Endothelial cell of umbilical vein (primary cell): Measurements from ENCODE around the gene CNN2. TPM values are rescaled to one million over a fixed set of nuclear protein-coding genes. Genes with fewer than 3 reads are reported as not detected.

Experiments
- BruUV-seq: library from RNA; stranded (reverse); fragments of 400-500 nt; replicated peaks from 2 replicates; lab custom pipeline; 2021; lab: Mats Ljungman, UMichigan
- CTCF ChIA-PET: fragments of 300-600, 350-600 bp; sonication (Branson Sonifier 250); formaldehyde crosslinking; loops from one replicate; lab custom pipeline; 2021; ENCODE audit warnings: antibody characterized with exemption, inconsistent platforms; lab: Charles Lee
- POLR2A ChIA-PET: fragments of 300-600, 350-600 bp; sonication (Branson Sonifier 250); formaldehyde crosslinking; loops from one replicate; lab custom pipeline; 2021; ENCODE audit warnings: antibody characterized with exemption, inconsistent platforms; lab: Charles Lee
- DNase-seq: peaks from one replicate; pipeline ENCODE4 v3.0.0-alpha.2; 2011; ENCODE audit warnings: low read depth, low spot score
- FAIRE-seq: peaks from 2 replicates; lab custom pipeline; 2011; peaks lifted over from hg19 to GRCh38; lab: Jason Lieb, UNC
- H2AFZ ChIP-seq: 2 replicates; pipeline ENCODE4 v1.6.0; 2012; ENCODE audit warnings: low read depth, low read length, control low read depth, inconsistent platforms
- H3K27ac ChIP-seq: 2 replicates; pipeline ENCODE4 v1.5.1; 2011; ENCODE audit warnings: low read depth, mild to moderate bottlenecking, control low read depth, low read length, moderate library complexity; ENCODE audit not compliant: insufficient read depth
- H3K27me3 ChIP-seq, 2 experiments: 2 replicates each; pipeline versions ENCODE4 v1.6.0 to v1.6.1; 2011; ENCODE audit warnings: low read length in 2 of 2, mixed read lengths in 1 of 2; ENCODE audit not compliant: control insufficient read depth in 2 of 2, insufficient read depth in 2 of 2
- H3K36me3 ChIP-seq, 2 experiments: 2 replicates in 1 of 2; 3 replicates in 1 of 2; pipeline ENCODE4 v1.5.1; 2011; ENCODE audit warnings: low read length in 2 of 2, mild to moderate bottlenecking in 1 of 2, moderate library complexity in 1 of 2; ENCODE audit not compliant: control insufficient read depth in 2 of 2, insufficient read depth in 2 of 2; ENCODE audit errors: extremely low read depth in 1 of 2
- H3K4me1 ChIP-seq: 3 replicates; pipeline ENCODE4 v1.5.1; 2011; ENCODE audit warnings: mild to moderate bottlenecking, low read length; ENCODE audit not compliant: control insufficient read depth, insufficient read depth; ENCODE audit errors: extremely low read depth
- H3K4me2 ChIP-seq: 2 replicates; pipeline ENCODE4 v1.6.1; 2011; ENCODE audit warnings: low read length, control low read depth, mixed read lengths; ENCODE audit not compliant: insufficient read depth
- H3K4me3 ChIP-seq, 3 experiments: fragments of 200-600 bp in 1 of 3; sonication (generic), shearing (Covaris generic) in 1 of 3; replicated peaks in 1 of 3; 2 replicates each; pipeline ENCODE4 v1.5.1; 2011 to 2016; ENCODE audit warnings: control low read depth in 3 of 3, low read length in 3 of 3, mild to moderate bottlenecking in 2 of 3, inconsistent platforms in 1 of 3, low read depth in 1 of 3, moderate library complexity in 1 of 3; ENCODE audit not compliant: insufficient read depth in 1 of 3
- H3K79me2 ChIP-seq: 2 replicates; pipeline ENCODE4 v1.6.0; 2012; ENCODE audit warnings: low read length, inconsistent platforms; ENCODE audit not compliant: control insufficient read depth, insufficient read depth
- H3K9ac ChIP-seq: replicated peaks from 2 replicates; pipeline ENCODE3; 2011; ENCODE audit warnings: low read length, control low read depth; ENCODE audit not compliant: insufficient read depth; ENCODE audit errors: extremely low read depth
- H3K9me1 ChIP-seq: replicated peaks from 3 replicates; pipeline ENCODE4 v1.6.0; 2011; ENCODE audit warnings: mild to moderate bottlenecking, low read length; ENCODE audit not compliant: control insufficient read depth, insufficient read depth; ENCODE audit errors: extremely low read depth
- H3K9me3 ChIP-seq: replicated peaks from 2 replicates; pipeline ENCODE4 v1.5.1; 2012; ENCODE audit warnings: low read length, inconsistent platforms; ENCODE audit not compliant: control insufficient read depth, insufficient read depth
- H4K20me1 ChIP-seq: replicated peaks from 2 replicates; pipeline ENCODE3; 2011; ENCODE audit warnings: mild to moderate bottlenecking, low read length; ENCODE audit not compliant: control insufficient read depth, insufficient read depth; ENCODE audit errors: extremely low read depth
- EZH2 ChIP-seq: IDR thresholded peaks from 2 replicates; pipeline ENCODE4 v1.6.1; 2012; ENCODE audit warnings: borderline replicate concordance, low read depth, mild to moderate bottlenecking, moderate library complexity, low read length, inconsistent platforms; ENCODE audit not compliant: severe bottlenecking
- FOS ChIP-seq: IDR thresholded peaks from 2 replicates; pipeline ENCODE4 v1.6.1; 2011; ENCODE audit warnings: mild to moderate bottlenecking, low read length, moderate library complexity, borderline replicate concordance; ENCODE audit not compliant: insufficient read depth
- JUN ChIP-seq: IDR thresholded peaks from 2 replicates; pipeline ENCODE4 v1.6.1; 2011; ENCODE audit warnings: borderline replicate concordance, low read depth; ENCODE audit not compliant: insufficient read length, insufficient read depth
- MYC ChIP-seq: IDR thresholded peaks from one replicate; pipeline ENCODE4 v1.6.1; 2011; ENCODE audit warnings: mild to moderate bottlenecking, low read depth, low read length
- POLR2AphosphoS5 ChIP-seq: IDR thresholded peaks from 2 replicates; pipeline ENCODE4 v1.6.1; 2012; ENCODE audit warnings: low read depth, mild to moderate bottlenecking, control low read depth, low read length, moderate library complexity; ENCODE audit not compliant: insufficient read depth
- dilution Hi-C: fragments of 300-500 bp; cut with MboI; formaldehyde crosslinking; loops from one replicate; pipeline ENCODE4 v1.15.0; 2019; ENCODE audit warnings: low sequenced_read_pairs; ENCODE audit not compliant: extremely low pct_ligation_motif_present
- intact Hi-C: fragments of 100-400 bp; cut with micrococcal nuclease; formaldehyde crosslinking; loops from one replicate; pipeline ENCODE4 v1.10.0; 2022
- polyA plus RNA-seq, 4 experiments: library from polyadenylated mRNA; depleted of rRNA in 3 of 4; stranded (reverse) in 3 of 4; unstranded in 1 of 4; fragments of >200 nt; gene quantifications; 2 replicates each; pipeline versions ENCODE4 v1.2.1 to v1.2.3, GENCODE V29; 2011 to 2012; ENCODE audit warnings: missing spikeins in 1 of 4
- total RNA-seq: library from RNA; stranded (reverse); gene quantifications from 2 replicates; pipeline ENCODE4 v1.2.3, GENCODE V29; 2021

CNN2 gene
- total and polyA plus RNA-seq, 2 donors (not counting 3 experiments of a cell fraction or from before 2014, with no cell fraction given): 207 to 286 TPM

GRCh38 chr19:1003283-1003682 lies 23.1 kb upstream of the CNN2 start:
- H3K4me3 ChIP-seq: no peak overlapping the region
- DNase-seq (no peak), FAIRE-seq (no peak)
- H2AFZ ChIP-seq: no peak overlapping the region
- H4K20me1 ChIP-seq: no peaks in the 10 kb centered on the region
- H3K9ac ChIP-seq: no peak overlapping the region
- TF ChIP-seq FOS (no peak), JUN (no peak)
- H3K36me3 ChIP-seq: no peaks in the 10 kb centered on the region
- no peaks in the 10 kb centered on the region for H3K4me1 ChIP-seq
- POLR2A ChIA-PET: no interaction called here
- BruUV-seq: no TSS peak
- no peak overlapping the region for H3K27ac ChIP-seq
- H3K9me1 ChIP-seq: no peaks in the 10 kb centered on the region
- intact Hi-C loops: no loop called here
- CTCF ChIA-PET: no interaction called here
- peaks cover 8 to 9% of the 10 kb centered on the region in 2 experiments for H3K27me3 ChIP-seq
- H3K79me2 ChIP-seq: no peaks in the 10 kb centered on the region
- dilution Hi-C loops: no loop called here
- no peaks in the 10 kb centered on the region for H3K9me3 ChIP-seq
- H3K4me2 ChIP-seq: no peak overlapping the region

DNA sequence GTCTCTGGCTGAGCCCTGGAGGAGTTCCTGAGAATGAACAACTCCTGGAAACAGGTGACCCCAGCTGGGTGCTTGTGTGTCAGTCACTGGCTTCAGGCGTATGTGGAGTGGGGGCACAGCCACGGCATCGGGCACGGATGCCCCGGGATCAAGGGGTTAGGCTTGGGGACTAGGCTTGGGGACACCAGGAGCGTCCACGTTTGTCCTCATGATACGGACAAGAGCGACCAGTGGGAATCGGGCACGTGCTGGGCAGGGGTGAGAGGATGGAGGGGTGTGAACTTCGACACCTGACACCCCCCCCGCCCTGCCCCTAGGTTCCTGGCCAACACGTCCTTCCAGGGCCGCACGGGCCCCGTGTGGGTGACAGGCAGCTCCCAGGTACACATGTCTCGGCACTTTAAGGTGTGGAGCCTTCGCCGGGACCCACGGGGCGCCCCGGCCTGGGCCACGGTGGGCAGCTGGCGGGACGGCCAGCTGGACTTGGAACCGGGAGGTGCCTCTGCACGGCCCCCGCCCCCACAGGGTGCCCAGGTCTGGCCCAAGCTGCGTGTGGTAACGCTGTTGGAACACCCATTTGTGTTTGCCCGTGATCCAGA lies 22.1 kb upstream of the CNN2 start:
- no TSS peak for BruUV-seq
- Histone ChIP-seq H2AFZ (no peak overlapping the region), H3K4me1 (no peaks in the 10 kb centered on the region), H3K9me3 (no peaks in the 10 kb centered on the region), H3K27me3 (peaks cover 6% of the 10 kb centered on the region in 2 experiments), H3K9me1 (no peaks in the 10 kb centered on the region), H3K27ac (no peak overlapping the region), H3K4me2 (no peak overlapping the region), H3K4me3 (no peak overlapping the region), H4K20me1 (no peaks in the 10 kb centered on the region), H3K9ac (no peak overlapping the region), H3K79me2 (no peaks in the 10 kb centered on the region), H3K36me3 (no peaks in the 10 kb centered on the region)
- POLR2A ChIA-PET: no interaction called here
- DNase-seq (no peak), FAIRE-seq (no peak)
- no peak for TF ChIP-seq MYC
- no peak for TF ChIP-seq POLR2AphosphoS5
- no peak for TF ChIP-seq EZH2
- CTCF ChIA-PET: interaction anchor here (1.0 kb wide), 1 partner anchor 9 kb away, joined by 3 read pairs; no protein-coding TSS in a partner anchor
- intact Hi-C loops: no loop called here
- dilution Hi-C loops: no loop called here
